HCT116 (cell line): Measurements from ENCODE around the gene DARS1. TPM values are rescaled to one million over a fixed set of nuclear protein-coding genes. Genes with fewer than 3 reads are reported as not detected.

Source experiments
- ATAC-seq: fragments of 200-7000 bp; cut with Tn5 transposase; 2 replicates; pipeline ENCODE4 v1.9.1; 2020; ENCODE audit warnings: mild to moderate bottlenecking, moderate library complexity
- BruUV-seq: library from RNA; stranded (reverse); fragments of 400-500 nt; replicated peaks from 2 replicates; lab custom pipeline; 2021; lab: Mats Ljungman, UMichigan
- CTCF ChIA-PET: fragments of 300-600 bp; sonication (Branson Sonifier 250); formaldehyde crosslinking; loops from one replicate; lab custom pipeline; 2021; ENCODE audit warnings: antibody characterized with exemption; lab: Charles Lee
- POLR2A ChIA-PET: fragments of 300-600, 350-600 bp; sonication (Branson Sonifier 250); formaldehyde crosslinking; loops from one replicate; lab custom pipeline; 2021; ENCODE audit warnings: antibody characterized with exemption; lab: Charles Lee
- RAD21 ChIA-PET, 2 experiments: fragments of 300-600 bp; sonication (Branson Sonifier 250); formaldehyde crosslinking; loops; one replicate each; lab custom pipeline; 2023; ENCODE audit warnings: low total read pairs in 2 of 2; ENCODE audit not compliant: uncharacterized antibody in 2 of 2, unreplicated experiment in 2 of 2, low non-redundant PET in 1 of 2; lab: Charles Lee
- DNase-seq: peaks from one replicate; pipeline ENCODE4 v3.0.0-alpha.2; 2010; ENCODE audit warnings: low read depth, low spot score
- H2AFZ ChIP-seq: fragments of 200-600 bp; shearing (Covaris generic), sonication (generic); 2 replicates; pipeline ENCODE4 v1.6.1; 2017; ENCODE audit warnings: low read depth, mixed run types, mixed read lengths, antibody characterized with exemption, low read length; ENCODE audit not compliant: poor library complexity, severe bottlenecking
- H3K27ac ChIP-seq: 2 replicates; pipeline ENCODE4 v1.5.1; 2012; ENCODE audit warnings: low read depth, low read length
- H3K27me3 ChIP-seq: fragments of 200-600 bp; sonication (generic); 2 replicates; pipeline ENCODE4 v1.6.1; 2016; ENCODE audit warnings: mixed run types, low read length, mixed read lengths; ENCODE audit not compliant: insufficient read depth
- H3K36me3 ChIP-seq, 2 experiments: fragments of 200-500 bp in 1 of 2; fragments of 200-600 bp in 1 of 2; sonication (Bioruptor generic) in 1 of 2; sonication (generic) in 1 of 2; 2 replicates each; pipeline versions ENCODE4 v1.5.1 to v1.6.1; 2014 to 2016; ENCODE audit warnings: low read length in 2 of 2, inconsistent platforms in 1 of 2, mixed read lengths in 1 of 2, mixed run types in 1 of 2; ENCODE audit not compliant: insufficient read depth in 2 of 2, control insufficient read depth in 1 of 2
- H3K4me1 ChIP-seq, 2 experiments: fragments of 200-600 bp in 1 of 2; sonication (generic) in 1 of 2; 2 replicates each; pipeline versions ENCODE4 v1.5.1 to v1.6.1; 2012 to 2017; ENCODE audit warnings: low read length in 2 of 2, inconsistent platforms in 1 of 2, mild to moderate bottlenecking in 1 of 2, mixed read lengths in 1 of 2, mixed run types in 1 of 2, moderate library complexity in 1 of 2; ENCODE audit not compliant: insufficient read depth in 2 of 2, control insufficient read depth in 1 of 2
- H3K4me2 ChIP-seq: fragments of 200-600 bp; sonication (generic); 2 replicates; pipeline ENCODE4 v1.6.1; 2017; ENCODE audit warnings: mixed run types, low read length, mixed read lengths
- H3K4me3 ChIP-seq, 2 experiments: fragments of 200-600 bp in 1 of 2; sonication (generic) in 1 of 2; replicated peaks in 1 of 2; 2 replicates each; pipeline ENCODE4 v1.5.1; 2011 to 2016; ENCODE audit warnings: low read length in 2 of 2, control low read depth in 1 of 2, low read depth in 1 of 2, mild to moderate bottlenecking in 1 of 2, mixed read lengths in 1 of 2, mixed run types in 1 of 2
- H3K79me2 ChIP-seq: fragments of 200-600 bp; sonication (generic); 2 replicates; pipeline ENCODE4 v1.6.1; 2017; ENCODE audit warnings: mild to moderate bottlenecking, mixed run types, low read length, moderate library complexity, mixed read lengths; ENCODE audit not compliant: insufficient read depth
- H3K9ac ChIP-seq: fragments of 200-600 bp; sonication (generic); 2 replicates; pipeline ENCODE4 v1.6.1; 2016; ENCODE audit warnings: low read length, mixed read lengths
- H3K9me2 ChIP-seq: fragments of 200-600 bp; sonication (generic), shearing (Covaris generic); 2 replicates; pipeline ENCODE4 v1.6.1; 2017; ENCODE audit warnings: mixed run types, mild to moderate bottlenecking, moderate library complexity; ENCODE audit not compliant: insufficient read depth
- H3K9me3 ChIP-seq, 2 experiments: fragments of 200-500 bp in 1 of 2; fragments of 200-600 bp in 1 of 2; sonication (Bioruptor generic) in 1 of 2; sonication (generic) in 1 of 2; 2 replicates each; pipeline ENCODE4 v1.6.1; 2014 to 2017; ENCODE audit warnings: low read length in 2 of 2, mixed read lengths in 2 of 2, inconsistent platforms in 1 of 2, low read depth in 1 of 2, mild to moderate bottlenecking in 1 of 2, mixed run types in 1 of 2, moderate library complexity in 1 of 2; ENCODE audit not compliant: control insufficient read depth in 1 of 2, insufficient read depth in 1 of 2
- H4K20me1 ChIP-seq: fragments of 200-600 bp; sonication (generic), shearing (Covaris generic); 2 replicates; pipeline ENCODE4 v1.6.1; 2017; ENCODE audit warnings: mixed run types, mild to moderate bottlenecking, moderate library complexity; ENCODE audit not compliant: insufficient read depth
- CBX3 ChIP-seq: IDR thresholded peaks from 2 replicates; pipeline ENCODE4 v1.6.1; 2012; ENCODE audit warnings: low read depth
- EGR1 ChIP-seq: IDR thresholded peaks from 2 replicates; pipeline ENCODE4 v1.6.1; 2012; ENCODE audit warnings: low read depth
- RAD21 ChIP-seq: IDR thresholded peaks from 2 replicates; pipeline ENCODE4 v1.6.1; 2012; ENCODE audit warnings: low read depth, mild to moderate bottlenecking
- intact Hi-C: fragments of 100-400 bp; cut with micrococcal nuclease; formaldehyde crosslinking; loops from 2 replicates; pipeline ENCODE4 v1.10.0; 2022
- total RNA-seq: library from RNA; stranded (reverse); gene quantifications from one replicate; pipeline ENCODE4 v1.2.1, GENCODE V29; 2021; ENCODE audit not compliant: unreplicated experiment
- TF ChIP-seq, protein P1 (sequence below): IDR thresholded peaks from 2 replicates; pipeline ENCODE4 v1.6.1; 2012
- TF ChIP-seq, protein P2 (sequence below), 3 experiments: fragments of 200-600 bp in 1 of 3; sonication (generic) in 1 of 3; IDR thresholded peaks in 2 of 3; conservative IDR thresholded peaks in 1 of 3; 2 replicates each; pipeline ENCODE4 v1.5.1; 2012 to 2017; ENCODE audit warnings: low read depth in 2 of 3, low read length in 2 of 3, antibody characterized with exemption in 1 of 3, borderline replicate concordance in 1 of 3, control low read depth in 1 of 3, mild to moderate bottlenecking in 1 of 3, mixed read lengths in 1 of 3, mixed run types in 1 of 3, moderate library complexity in 1 of 3; ENCODE audit not compliant: insufficient read depth in 1 of 3

Gene DARS1
- total RNA-seq, 1 experiment from 2014 or later, result 94.8 TPM

DNA sequence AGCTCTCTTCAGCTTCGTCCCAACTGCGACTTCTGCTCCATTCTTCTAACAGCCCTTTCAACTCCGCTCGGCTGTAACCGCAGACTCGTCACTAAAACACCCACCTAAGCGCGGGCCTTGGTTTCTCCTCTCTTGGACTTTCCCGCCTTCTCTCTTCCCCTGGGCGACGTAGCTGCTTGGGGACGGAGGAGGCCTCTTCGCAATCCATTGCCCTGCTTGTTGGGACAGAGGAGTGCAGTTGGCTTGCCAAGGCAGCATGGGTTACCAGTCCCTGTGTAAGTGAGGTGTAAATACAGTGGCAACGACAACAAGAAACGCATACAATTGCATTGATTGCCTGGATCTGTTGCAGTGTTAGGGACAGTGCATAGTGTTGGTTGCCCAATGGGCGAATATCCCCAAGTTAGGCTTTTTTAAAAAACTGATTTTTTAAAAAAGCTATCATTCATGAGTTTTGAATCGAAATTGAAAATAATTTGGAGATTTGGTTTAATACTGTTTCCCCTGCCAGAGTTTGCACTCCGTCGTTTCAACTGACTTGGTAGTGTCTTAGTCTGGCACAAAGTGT lies 484 bp upstream of the DARS1 start:
- peaks cover 0 to 14% of the 10 kb centered on the region in 2 experiments; a peak in 3 of 4 replicates for H3K4me1 ChIP-seq
- intact Hi-C loops, result loop anchor here (1.0 kb wide), 1 partner anchor 37 kb away; no protein-coding TSS in a partner anchor
- BruUV-seq, result no TSS peak
- H3K36me3 ChIP-seq, result peaks cover 9 to 15% of the 10 kb centered on the region in 2 experiments
- RAD21 ChIA-PET, result no interaction called here
- H4K20me1 ChIP-seq, result no peaks in the 10 kb centered on the region
- H3K9ac ChIP-seq, result peak overlapping the region; percentile 97; the same call in 1 of the 2 replicates
- CTCF ChIA-PET, result no interaction called here
- no peaks in the 10 kb centered on the region for H3K9me3 ChIP-seq
- peak overlapping the region; percentile 66 to 76 for H3K4me3 ChIP-seq
- H3K4me2 ChIP-seq, result peak overlapping the region; percentile 81
- peak overlapping the region; percentile 4 for H2AFZ ChIP-seq
- H3K27me3 ChIP-seq, result no peaks in the 10 kb centered on the region
- peaks cover 37% of the 10 kb centered on the region for H3K79me2 ChIP-seq
- TF ChIP-seq, protein P1, sequence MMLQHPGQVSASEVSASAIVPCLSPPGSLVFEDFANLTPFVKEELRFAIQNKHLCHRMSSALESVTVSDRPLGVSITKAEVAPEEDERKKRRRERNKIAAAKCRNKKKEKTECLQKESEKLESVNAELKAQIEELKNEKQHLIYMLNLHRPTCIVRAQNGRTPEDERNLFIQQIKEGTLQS, result no peak
- TF ChIP-seq CBX3 (peak; percentile 37; the same call in 1 of the 2 replicates), EGR1 (peak; percentile 6; the same call in 1 of the 2 replicates)
- POLR2A ChIA-PET, result interaction anchor here (0.7 kb wide), 1 partner anchor 8 kb away, joined by 3 read pairs; no protein-coding TSS in a partner anchor
- H3K9me2 ChIP-seq, result no peaks in the 10 kb centered on the region
- DNase-seq (no peak), ATAC-seq (no peak; the same call in 1 of the 2 replicates)
- peak overlapping the region; percentile 95 for H3K27ac ChIP-seq

DNA sequence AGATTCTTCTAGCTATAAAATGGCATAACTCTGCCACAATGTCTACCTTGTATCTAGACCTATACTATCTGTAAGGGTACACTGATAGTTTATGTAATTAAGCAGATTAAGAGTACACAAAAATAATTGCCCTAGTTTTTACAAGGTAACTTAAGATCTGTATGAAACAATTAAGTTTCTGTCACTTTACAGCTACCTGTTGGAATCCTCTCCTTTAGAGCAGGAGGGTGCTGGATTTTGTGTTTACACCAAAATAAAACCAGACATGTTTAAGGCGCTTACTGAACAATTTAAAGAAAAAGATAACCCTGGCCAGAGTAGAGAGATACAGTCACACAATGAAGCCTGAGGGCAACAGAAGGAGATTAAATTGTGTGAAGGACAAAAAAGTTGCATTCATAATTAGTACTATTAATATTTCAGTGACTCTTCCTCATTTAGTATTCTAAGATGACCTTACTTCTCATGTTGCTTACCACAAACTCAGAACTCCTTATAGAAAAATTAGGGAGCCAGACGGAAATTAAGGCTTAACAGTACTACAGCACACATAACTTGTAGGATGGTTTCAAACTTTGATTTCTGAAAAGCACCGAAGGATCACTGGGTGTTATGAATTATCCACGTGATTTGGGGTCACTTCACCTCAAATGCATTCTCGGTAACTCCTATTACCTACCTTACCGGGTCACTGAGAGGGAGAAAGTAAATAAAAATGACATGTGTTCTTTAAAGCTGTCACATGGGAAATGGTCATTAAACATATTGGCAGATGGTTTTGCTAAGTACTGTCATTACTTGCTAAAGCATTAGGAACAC lies 1.0 kb downstream of the DARS1 start:
- POLR2A ChIA-PET, result no interaction called here
- Histone ChIP-seq H3K9ac (peak overlapping the region; percentile 97), H2AFZ (no peak overlapping the region), H3K27ac (peak overlapping the region; percentile 95), H3K27me3 (no peaks in the 10 kb centered on the region), H3K79me2 (peaks cover 52% of the 10 kb centered on the region), H3K4me2 (peak overlapping the region; percentile 81), H3K4me1 (peaks cover 0 to 14% of the 10 kb centered on the region in 2 experiments; a peak in 3 of 4 replicates), H3K36me3 (peaks cover 17 to 30% of the 10 kb centered on the region in 2 experiments), H3K4me3 (peak overlapping the region; percentile 66 to 76), H4K20me1 (no peaks in the 10 kb centered on the region), H3K9me3 (no peaks in the 10 kb centered on the region), H3K9me2 (no peaks in the 10 kb centered on the region)
- DNase-seq (no peak), ATAC-seq (peak; percentile 17)
- CTCF ChIA-PET, result interaction anchor here (0.8 kb wide), 1 partner anchor 400 kb away, joined by 3 read pairs; no protein-coding TSS in a partner anchor
- RAD21 ChIA-PET, result no interaction called here
- TF ChIP-seq RAD21, result 0 out of 2 replicates have a peak, but pooled peaks have one; percentile 9
- TF ChIP-seq, protein P2, sequence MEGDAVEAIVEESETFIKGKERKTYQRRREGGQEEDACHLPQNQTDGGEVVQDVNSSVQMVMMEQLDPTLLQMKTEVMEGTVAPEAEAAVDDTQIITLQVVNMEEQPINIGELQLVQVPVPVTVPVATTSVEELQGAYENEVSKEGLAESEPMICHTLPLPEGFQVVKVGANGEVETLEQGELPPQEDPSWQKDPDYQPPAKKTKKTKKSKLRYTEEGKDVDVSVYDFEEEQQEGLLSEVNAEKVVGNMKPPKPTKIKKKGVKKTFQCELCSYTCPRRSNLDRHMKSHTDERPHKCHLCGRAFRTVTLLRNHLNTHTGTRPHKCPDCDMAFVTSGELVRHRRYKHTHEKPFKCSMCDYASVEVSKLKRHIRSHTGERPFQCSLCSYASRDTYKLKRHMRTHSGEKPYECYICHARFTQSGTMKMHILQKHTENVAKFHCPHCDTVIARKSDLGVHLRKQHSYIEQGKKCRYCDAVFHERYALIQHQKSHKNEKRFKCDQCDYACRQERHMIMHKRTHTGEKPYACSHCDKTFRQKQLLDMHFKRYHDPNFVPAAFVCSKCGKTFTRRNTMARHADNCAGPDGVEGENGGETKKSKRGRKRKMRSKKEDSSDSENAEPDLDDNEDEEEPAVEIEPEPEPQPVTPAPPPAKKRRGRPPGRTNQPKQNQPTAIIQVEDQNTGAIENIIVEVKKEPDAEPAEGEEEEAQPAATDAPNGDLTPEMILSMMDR (IDR thresholded peaks at IDR 0.05 in 2 of 3, conservative IDR thresholded peaks at IDR 0.05 in 1 of 3; ENCODE audit: borderline replicate concordance in 1 of 3, insufficient read depth in 1 of 3, low read depth in 2 of 3, low read length in 2 of 3), result no peak
- no TSS peak for BruUV-seq
- intact Hi-C loops, result loop anchor here (1.0 kb wide), 1 partner anchor 35 kb away; no protein-coding TSS in a partner anchor
